HG03354 (cell line): ENCODE measurements around the gene PRND.
"Not testable (repeated sequence)": the region's sequence is repeated elsewhere in the genome, so short reads cannot be mapped to it uniquely, and the experiment has no call there.

Experiments
- ATAC-seq: cut with Tn5 transposase; IDR thresholded peaks from one replicate; pipeline ENCODE4 v1.9.1; 2021; ENCODE audit warnings: mild to moderate bottlenecking; ENCODE audit not compliant: unreplicated experiment, poor library complexity, severe bottlenecking

Gene PRND

DNA sequence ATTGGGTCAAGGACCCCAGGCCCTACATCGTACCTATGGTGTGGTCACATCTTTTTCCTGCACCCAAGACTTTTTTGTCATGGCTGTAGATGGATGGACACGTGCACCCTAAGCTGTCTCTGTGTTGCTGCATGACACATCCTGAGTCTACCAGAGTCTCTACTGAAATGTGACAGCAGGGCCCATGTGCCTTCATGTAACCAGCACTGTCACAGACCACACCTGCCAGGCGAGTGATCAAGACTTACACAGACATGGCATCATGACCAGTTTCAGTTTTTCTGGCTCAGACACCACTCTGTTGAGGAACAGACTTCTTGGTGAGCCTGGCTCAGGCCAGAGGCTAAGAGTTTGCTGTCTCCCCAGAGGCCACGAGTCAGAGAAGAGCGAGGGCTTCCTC lies 7.6 kb downstream of the PRND start:
- no peak for ATAC-seq

DNA sequence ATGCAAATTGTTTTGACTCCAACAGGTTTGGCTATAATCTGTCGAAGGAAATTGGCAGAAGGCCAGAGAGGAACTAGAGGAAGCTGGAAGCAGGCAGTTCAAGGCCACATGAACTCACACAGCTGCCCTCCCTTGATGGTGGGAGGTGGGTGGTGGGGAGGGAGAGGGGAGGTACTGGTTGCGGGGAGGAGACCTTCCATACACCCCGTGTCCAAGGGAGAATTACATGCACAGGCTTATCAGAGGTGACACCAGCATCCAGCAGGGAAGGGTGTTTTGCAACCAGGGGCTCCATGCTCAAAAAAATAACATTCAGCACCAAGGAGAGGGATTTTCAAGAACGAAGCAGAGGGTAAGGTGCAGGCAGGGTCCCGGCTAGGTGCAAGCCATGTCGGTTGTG lies 9.1 kb downstream of the PRND start:
- no peak for ATAC-seq

DNA sequence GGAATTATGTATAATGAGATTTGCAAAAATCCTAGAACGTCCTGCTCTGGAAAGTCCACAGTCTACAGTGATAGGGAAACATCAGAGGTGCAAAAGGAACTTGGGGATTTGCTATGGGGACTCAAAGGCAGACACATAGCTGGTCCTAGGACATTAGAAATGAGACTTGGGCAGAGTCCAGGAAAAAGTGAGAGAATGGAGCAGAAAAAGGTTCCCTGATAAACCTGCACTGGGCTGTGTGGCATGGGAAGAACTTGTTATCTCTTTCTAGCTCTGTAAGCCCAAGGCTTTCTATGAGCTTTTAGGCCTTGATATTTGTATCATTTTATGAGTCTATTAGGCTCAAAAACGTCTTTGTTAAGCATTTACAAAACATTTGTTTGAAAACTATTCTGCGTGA lies 15.2 kb downstream of the PRND start:
- no peak for ATAC-seq

DNA sequence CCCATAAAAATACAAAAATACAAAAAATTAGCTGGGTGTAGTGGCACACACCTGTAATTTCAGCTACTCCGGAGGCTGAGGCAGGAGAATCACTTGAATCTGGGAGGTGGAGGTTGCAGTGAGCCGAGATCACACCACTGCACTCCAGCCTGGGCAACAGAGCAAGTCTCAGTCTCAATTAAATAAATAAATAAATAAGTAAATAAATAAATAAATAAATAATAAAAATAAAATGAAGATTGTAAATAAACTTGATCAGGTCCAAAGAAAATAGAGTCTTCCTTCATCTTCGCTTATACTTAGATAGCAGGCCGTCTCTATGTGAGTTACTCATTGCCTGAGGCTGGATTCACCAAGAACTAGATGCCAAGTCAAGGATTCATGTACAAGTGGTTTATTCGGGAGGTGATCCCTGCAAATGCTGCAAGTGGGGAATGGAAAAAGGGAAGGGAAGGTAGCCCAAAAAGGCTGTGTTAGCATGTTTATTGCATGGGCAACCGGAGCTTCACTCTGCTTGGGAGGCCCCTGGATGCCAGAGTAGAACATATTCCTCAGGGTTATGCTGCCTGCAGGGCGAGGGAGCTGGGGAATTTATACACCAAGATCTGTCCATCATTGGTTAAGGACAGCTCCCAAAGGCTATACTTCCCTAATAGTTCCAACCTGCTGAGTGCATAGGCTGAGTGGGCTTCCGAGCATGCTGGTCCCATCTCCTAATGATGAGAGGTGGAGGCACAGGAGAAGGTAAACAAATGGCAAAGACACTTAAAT lies 16.3 kb downstream of the PRND start:
- ATAC-seq = no peak

DNA sequence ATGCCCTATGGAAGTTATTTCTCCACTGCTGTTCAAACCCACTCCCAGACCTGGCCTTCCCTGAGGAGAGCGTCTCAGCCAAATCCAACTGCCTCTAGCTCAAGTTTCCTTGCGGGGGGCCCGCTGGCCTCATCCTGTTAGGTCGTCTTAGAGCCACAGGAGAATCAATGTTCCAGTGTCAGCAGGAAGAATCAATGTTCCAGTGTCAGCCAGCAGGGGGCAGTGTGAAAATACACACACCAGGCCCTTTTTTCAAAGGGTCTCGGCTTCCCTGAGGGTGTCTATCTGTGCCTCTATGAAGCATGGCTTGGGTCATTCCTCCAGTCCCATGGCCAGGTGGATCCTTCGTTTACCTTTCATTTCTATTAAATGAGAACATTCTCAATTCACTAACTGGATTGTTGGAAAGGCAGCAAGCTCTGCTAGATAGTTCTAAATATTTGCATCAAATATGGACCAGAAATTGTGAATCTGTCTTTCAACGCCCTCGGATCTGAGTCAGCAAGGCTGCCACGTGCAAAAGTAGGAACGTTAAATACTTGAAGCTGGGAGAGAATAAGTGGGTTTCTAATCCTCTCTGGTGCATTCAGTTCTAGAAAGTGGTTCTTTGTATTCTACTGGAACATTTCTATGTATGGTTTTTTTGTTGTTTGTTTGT lies 19.2 kb downstream of the PRND start:
- no peak for ATAC-seq

DNA sequence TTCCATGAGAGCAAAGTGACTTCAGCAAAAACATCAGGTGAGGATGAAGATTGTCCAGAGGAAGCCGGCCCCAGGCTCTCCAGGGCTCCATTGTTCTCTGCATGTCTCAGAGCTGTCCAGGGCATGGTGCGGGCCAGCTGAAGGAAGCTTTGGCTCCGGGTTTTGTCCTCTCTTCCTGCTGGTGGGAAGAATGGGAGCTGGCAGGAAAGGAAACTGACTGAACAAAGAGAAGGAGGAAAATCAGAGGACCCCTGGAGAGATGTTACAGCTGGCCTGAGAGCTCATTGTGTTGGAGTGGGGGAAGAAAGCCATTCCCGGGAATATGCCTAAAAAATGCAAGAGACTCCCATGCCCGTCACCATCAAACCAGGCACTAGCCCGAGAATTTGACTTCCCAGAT lies 27.1 kb downstream of the PRND start:
- no peak for ATAC-seq

DNA sequence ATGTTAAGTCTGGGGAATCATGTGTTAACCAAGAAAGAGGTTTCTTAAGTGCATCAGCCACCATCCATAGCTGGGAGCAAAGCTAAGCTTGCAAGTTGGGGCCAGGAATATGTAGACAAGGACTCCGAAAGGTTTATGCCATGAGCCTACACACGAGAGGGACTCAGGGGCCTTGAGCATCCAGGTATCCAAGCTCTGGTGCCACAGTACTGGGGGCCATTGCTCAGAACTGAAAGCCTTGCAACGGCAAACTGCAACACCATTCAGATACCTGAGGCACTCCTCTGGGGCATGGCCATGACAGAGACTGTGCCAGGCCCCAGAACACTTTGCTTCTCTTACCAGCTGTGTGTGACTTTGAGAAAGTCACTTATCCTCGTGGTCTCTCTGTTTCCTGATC lies 27.6 kb downstream of the PRND start:
- no peak for ATAC-seq

DNA sequence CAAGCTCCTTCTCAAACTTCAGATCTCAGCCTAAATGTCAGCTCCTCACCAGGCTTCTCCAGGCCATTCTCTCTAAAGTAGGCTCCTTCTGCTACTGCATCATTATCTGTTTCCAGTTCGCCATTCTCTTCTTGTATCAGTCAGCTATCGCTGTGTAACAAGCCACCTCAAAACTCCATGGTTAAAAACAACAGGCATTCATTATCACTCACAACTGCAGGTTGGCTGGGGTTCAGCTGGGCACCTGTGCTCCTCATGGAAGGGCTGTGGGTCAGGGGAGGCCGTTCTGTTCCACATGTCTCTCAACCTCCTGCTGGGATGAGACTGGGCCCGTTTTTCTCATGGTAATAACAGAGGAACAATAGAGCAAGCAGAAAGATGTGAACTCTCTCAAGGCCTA lies 28.7 kb downstream of the PRND start:
- no peak for ATAC-seq

DNA sequence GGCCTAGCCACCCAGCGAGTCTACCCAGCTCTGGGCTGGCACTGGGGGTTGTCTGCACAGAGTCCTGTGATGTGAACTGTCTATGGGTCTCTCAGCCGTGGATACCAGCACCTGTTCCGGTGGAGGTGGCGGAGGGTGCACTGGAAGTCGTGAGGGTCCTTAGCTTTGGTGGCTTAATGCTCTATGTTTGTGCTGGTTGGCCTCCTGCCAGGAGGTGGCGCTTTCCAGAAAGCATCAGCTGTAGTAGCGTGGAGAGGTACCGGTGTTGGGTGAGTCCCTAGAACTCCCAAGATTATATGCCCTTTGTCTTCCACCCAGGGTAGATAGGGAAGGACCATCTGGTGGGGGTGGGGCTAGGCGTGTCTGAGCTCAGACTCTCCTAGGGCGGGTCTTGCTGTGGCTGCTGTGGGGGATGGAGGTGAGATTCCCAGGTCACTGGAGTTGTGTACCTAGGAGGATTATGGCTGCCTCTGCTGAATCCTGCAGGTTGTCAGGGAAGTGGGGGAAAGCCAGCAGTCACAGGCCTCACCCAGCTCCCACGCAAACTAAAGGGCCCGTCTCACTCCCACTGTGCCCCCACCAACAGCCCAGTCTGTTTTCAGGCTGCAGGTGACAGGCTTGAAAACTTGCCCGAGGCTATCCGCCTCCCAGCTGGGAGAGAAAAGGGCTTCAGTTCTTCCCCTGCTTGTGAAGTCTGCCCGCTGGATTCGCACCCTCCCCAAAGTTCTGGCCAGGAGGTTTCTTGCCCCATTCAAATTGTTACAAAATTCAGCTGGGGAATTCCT lies 37.6 kb downstream of the PRND start:
- not testable (repeated sequence) for ATAC-seq

DNA sequence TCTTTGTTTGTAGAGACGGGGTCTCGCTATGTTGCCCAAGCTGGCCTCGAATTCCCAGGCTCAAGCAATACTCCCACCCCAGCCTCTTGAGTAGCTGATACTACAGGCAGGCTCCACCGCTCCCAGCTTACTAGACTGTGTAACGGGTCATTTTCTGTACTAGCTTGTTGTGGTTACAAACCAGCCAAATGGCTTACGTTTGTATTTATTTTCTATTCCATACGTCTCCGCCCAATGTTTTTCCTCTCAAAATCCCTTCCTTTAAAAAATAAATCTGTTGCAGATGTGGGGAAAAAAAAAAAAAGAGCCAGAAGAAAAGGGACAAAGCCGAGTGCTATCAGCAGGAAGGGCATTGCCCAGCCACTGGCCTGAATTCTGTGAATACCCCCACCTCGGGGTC lies 41.6 kb downstream of the PRND start:
- no peak for ATAC-seq

DNA sequence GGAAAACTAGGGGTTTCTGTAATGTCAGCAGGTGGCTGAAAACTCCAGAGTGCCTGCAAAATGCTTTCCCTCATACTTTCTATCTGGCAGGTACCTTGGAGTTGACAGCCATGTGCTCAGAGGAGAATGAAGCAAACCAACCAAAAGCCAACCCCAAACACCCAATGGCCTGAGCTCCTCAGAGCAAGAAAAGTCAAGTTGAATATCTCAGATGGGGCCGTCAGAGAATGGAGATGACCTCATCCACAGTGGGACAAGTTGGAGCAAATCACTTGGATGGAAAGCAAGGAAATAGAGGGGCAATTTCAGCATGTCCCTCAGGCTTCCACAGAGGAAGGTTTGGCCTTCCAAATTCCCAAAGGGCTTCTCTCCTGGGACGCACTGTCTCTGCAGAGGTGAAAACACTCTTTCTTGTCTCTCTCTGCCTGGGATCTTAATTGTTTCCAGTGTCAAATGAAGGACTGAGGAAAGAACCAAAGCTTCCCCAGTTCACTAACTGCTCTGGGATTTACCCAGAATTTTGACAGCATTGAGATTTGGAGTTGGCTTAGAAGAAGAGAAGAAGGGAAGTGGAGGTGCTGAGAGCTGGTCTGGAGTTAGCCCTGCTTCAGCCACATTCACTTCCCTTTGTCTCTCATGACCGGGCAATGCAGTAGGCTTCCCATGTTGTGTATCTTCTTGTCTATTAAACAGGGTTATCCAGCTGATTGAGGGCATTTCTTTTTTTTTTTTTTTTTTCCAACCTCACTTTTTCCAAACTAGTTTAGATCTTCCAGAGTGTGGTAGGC lies 42.2 kb downstream of the PRND start:
- no peak for ATAC-seq

DNA sequence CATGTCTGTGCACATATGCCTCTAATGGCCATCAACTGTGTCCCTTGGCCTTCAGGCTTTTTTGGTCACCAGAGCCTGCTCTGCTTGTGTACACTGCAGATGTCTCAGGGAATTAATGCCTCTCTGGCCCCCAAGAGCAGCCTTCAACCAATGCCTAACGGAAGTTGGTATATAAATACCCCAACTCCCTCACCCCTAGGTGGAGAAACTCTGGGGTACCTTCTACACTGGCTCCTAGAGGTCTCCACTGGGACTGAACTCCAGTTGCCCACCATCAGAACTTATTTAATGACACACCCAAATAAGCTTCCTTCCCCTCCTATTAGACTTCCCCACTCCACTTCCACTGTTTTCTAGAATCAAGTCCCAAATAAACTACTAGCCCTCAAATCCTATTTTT lies 43.1 kb downstream of the PRND start:
- no peak for ATAC-seq

DNA sequence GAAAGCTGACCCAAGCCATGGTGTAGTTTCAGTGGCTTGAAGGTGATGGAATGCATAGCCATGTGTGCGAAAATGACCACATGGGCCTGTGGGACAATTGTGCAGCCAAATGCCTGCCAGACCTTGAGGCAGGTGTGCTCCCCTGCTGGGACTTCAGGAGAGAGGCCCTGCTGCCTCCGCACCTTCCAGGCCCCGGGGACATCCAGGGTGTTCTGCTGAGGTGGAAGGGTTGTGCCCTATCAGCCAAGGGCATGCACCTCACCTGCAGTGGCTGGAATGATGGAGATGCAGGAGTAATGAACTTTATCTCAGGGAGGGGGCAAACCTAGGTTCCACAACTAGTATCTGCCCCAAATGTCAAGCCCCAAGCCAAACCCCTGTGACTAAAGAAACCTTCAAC lies 44.0 kb downstream of the PRND start:
- no peak for ATAC-seq

DNA sequence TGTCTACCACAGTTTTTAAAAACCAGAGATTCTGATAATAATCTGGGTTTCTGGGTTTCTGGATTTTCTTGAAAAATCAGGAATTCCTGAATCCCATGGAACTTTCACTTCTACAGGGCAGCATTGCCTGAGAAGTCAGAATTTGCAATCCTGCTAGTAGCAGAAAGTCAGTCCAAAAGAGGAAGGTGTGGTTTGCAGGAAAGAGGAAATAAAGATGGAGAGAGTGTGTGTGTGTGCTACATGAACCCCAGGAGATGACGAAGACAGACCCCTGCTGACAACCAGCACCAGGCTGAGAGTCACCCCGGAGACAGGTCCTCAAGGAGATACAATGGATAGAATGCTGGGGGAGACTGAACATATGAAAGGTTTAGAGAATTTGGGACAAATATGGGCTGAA lies 44.9 kb downstream of the PRND start:
- ATAC-seq = no peak

DNA sequence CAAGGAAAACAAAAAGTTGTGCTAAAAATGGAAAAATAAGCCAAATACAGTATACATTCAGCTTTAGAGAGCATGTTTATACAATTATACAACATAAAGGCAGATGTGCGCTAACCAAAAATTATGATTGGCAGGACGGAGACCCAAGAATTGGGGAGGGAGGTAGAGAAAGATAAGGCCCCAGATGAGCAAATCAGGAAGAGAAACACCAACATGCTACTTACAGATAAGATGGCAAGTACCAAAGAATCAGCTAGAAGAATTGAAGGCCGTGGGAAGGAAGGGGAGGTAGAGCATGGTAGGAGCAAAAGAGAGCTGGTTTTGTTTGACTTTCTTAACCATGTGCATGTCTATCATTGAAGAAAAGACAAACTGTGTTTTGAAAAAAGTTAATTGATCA lies 45.4 kb downstream of the PRND start:
- no peak for ATAC-seq

DNA sequence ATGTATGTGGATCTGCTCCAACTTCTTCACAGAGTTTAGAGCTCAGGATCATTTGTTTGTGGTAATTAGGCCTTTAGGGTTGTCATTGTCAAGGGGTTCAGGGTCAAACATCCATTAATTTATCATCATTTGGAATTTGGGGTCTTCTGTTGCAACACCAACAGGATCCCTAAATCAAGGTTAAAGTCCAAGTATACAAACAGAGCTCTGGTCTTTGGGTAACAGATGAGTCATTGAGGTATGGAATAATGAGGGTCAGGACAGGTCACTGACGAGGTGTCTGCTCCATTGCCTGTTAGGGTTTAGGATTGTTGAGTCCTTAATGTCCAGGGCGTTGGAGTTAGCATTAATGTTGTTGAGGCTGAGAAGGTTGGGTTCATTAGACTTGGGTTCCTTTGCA lies 47.6 kb downstream of the PRND start:
- ATAC-seq = no peak

DNA sequence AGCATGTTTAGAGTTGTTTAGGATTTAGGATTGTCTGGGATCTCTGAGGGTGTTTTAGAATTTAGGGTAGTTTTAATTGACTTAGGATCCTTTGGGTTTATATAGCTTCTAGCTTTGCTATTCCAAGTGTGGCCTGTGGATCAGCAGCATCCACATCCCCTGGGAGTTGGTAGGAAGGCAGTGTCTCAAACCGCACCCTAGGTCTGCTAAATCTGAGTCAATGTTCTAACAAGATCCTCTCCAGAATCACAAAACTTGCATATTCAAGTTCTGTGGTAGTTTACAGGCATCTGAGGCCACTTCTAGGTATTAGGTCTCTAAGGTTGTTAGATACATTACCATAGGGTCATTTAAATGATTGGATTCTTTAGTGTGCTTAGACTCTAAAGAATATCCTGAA lies 48.3 kb downstream of the PRND start:
- ATAC-seq = no peak

DNA sequence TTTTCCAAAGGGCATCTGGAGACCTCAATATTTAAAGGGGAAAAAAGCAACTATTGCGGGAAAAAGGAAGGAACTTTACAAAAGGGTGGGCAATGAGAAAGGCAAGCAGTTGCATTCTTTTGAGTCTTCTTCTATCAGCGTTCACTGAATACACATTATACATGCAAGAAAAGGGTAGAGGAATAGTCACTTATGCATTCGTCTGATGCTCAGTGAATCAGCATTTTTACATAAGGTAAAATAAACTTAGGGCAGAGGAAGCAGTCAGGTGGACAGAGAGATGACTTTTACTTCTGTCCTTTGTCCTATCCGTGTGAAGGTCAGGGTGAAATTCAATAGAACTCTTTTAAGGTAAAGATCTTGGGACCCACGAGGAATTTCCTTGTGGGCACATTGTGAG lies 49.3 kb downstream of the PRND start:
- no peak for ATAC-seq

DNA sequence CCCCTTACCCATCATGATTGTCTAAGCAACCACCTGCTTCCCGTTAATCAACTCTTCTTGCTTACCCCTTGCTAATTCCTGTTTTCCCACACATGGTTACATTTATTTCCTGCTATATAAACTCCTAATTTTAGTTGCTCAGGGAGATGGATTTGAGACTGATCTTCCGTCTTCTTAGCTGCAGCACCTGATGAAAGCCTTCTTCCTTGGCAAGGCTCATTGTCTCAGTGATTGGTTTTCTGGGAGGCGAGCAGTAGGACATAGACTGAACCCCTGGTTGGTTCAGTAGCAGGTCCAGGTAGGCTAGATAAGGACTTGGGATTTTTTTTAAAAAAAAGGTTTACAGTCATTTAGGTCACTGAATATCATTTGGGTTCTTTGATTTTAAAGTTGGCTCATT lies 50.4 kb downstream of the PRND start:
- ATAC-seq = no peak

DNA sequence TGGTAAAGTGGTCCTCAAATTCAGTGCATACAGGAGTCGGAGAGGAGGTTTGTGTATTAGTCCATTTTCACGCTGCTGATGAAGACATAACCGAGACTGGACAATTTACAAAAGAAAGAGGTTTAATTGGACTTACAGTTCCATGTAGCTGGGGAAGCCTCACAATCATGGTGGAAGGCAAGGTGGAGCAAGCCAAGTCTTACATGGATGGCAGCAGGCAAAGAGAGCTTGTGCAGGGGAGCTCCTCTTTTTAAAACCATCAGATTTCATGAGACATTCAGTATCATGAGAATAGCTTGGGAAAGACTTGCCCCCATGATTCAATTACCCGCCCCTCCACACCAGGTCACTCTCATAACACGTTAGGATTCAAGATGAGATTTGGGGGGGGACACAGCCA lies 51.3 kb downstream of the PRND start:
- ATAC-seq = not testable (repeated sequence)
